GM19395 (cell line): Measurements from ENCODE around the gene EXOSC2.
"Not testable (repeated sequence)": the region's sequence is repeated elsewhere in the genome, so short reads cannot be mapped to it uniquely, and the experiment has no call there.

Source experiments
- ATAC-seq: cut with Tn5 transposase; IDR thresholded peaks from one replicate; pipeline ENCODE4 v1.9.1; 2021; ENCODE audit warnings: mild to moderate bottlenecking, moderate library complexity; ENCODE audit not compliant: unreplicated experiment

EXOSC2 gene

DNA sequence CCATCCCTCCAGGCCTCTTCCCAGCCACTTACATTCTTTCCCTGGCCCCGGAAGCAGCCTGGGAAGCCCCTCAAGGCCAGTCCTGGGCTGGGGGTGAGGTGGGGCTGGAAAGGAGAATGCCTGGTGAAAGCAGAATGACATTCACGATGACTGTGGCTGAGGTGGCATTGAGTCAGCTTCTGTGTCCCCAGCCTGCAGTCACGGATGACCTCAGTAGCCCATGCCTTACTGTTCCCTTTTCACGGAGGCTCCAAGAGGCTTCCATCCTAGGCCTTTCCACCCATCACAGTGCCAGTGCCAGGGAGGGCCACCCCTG lies 26.5 kb upstream of the EXOSC2 start:
- ATAC-seq: no peak

DNA sequence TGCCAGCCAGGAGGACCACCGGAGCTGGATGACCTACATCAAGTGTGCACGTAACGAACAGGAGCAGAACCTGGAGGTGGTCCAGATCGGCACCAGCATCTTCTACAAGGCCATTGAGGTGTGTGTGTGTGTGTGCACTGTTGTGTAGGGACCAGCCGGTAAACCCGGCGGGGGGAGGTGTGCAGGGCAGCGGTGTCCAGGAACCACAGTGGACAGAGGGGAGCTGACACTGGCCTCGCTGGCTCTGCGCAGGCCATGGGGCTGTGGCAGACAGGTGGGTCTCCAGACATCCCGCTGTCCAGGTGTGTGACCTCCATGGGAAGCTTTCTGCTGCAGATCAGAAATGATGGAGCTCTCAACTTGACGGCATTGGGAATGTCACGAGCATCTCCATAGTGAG lies 25.4 kb upstream of the EXOSC2 start:
- ATAC-seq: no peak

DNA sequence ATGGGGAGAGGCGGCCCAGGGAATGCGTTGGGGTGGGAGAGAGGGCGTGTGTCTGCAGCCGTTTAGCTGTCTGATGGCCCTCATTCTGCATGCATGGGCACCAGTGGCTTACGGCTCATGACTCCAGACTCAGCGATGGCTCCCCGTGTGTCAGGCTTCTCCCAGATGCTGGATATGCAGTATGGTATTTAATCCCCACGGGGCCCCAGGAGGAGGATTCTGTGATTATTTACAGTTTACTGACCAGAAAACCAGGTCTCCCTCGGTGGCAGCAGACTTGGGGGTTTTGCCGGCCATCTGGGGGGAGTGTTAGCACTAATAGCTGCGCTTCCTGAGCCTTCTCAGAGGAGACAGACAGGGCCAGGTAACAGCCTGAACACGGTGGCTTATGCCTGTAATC lies 24.9 kb upstream of the EXOSC2 start:
- no peak for ATAC-seq

DNA sequence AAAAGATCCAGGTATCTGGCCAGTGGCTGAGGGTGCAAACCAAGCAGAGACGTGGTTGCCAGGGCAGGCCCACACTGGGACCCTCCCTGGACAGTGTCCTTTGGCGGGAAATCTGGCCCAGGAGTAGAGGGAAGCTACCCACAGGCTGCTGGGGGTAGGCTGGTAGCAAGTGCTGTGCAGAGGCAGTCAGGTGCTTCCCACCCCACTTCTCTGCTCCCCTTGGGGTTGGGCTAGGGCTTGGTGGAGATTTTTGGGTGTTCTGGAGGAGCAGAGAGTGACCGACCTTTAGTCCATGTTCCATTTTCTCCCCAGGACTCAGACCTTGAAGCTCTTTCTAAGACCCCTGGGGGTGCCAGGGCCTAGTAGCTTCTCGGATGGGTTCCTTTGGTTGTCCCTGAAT lies 23.6 kb upstream of the EXOSC2 start:
- ATAC-seq: no peak

DNA sequence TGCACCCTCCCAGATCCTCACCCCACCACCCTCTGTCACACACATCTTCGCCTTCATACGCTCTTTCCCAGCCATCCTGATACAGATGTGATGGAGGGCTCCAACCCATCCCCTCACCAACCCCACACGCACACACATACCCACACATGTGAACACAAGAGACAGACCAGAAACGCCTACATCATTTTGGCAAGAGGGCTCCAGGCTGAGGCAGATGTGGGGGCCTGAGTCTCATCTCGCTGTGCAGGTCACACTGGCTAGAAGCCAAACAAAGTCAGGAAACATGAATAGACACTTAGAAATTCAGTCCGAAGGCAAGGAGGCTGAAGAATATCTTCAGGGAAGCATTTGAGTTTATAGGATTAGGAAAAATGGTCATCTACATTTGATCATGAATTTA lies 22.9 kb upstream of the EXOSC2 start:
- ATAC-seq: no peak

DNA sequence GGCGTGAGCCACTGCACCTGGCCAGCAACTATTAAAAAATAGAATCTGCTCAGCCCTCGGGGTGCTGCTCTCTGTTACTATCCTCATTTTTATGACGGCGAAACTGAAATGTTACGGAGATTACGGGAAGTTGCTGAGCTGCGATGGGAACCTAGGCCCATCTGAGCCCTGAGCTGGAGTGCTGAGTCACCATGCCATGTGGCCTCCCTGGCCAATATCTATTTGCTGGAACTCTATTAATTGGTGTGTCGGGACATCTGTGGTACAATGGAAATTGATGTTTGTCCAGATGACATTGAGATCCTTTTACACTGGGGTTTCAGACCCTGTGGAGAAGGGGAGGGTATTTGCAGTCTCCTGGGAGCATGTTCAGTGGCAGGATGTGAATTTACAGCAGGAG lies 21.1 kb upstream of the EXOSC2 start:
- ATAC-seq: no peak

DNA sequence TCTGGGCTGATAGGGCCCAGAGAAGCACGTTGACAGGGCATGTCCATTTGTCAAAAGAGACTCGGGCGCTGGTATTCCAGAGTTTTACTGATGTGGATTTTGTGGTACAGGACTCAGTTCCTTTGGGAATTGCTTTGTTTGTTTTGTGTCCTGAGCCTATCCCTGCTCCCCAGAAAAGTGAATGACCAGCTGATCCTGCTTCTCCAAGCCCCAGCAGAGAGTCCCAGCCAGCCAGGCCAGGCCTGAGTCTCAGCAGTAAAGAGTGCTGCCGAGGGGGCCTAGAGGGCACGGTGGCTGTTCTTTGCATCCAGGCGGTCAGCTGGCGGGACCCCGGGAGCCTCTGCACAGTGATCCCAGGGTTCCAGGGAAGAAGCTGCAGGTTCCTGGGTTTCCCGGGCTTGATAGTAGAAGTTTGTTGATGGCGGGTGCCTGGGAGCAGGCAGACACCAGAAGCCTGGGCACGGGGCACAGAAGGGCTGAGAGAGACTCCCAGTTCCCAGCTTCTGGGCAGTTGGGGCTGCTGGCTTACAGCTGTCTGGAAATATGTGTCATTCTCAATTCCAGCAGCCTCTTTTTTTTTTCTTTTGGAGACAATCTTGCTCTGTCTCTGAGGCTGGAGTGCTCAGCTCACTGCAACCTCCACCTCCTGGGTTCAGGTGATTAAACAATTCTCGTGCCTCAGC lies 20.5 kb upstream of the EXOSC2 start:
- ATAC-seq: no peak

DNA sequence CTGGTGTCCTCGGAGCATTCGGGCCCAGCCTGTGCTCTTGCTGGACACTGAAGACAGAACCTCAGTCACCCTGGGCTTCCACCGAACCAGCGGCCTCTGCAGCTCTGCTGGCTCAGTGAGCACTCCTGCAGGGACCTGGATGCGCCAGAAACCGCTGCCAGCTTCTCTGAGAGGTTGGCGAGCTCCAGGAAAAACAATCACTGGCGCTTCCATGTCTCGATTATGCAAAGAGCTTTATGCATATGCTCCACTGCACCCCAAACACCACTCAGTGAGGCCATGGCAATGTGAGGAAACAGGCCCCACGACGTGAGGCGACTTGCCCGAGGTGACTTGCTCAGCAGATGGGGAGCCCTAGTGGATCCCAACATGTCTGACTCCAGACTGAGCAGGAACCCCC lies 18.2 kb upstream of the EXOSC2 start:
- ATAC-seq: no peak

DNA sequence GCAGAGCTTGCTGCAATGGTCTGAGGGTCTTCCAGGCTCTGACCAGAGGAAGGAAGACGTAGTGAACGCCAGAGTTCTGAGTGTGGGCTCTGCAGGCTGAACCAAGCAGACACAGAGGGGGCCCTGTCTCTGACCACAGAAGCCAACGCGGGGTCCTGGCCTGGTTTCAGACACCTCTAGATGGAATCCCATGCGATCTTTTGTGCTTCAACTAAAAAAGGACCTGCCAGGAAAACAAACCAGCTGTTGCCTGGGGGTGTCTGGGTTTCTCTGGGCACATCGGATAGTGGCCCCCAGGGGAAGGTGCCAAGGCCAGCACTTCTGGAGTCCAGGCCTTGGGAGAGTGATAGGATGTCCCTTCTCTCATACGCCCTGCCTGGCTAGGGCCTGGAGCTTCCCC lies 16.3 kb upstream of the EXOSC2 start:
- ATAC-seq: no peak

DNA sequence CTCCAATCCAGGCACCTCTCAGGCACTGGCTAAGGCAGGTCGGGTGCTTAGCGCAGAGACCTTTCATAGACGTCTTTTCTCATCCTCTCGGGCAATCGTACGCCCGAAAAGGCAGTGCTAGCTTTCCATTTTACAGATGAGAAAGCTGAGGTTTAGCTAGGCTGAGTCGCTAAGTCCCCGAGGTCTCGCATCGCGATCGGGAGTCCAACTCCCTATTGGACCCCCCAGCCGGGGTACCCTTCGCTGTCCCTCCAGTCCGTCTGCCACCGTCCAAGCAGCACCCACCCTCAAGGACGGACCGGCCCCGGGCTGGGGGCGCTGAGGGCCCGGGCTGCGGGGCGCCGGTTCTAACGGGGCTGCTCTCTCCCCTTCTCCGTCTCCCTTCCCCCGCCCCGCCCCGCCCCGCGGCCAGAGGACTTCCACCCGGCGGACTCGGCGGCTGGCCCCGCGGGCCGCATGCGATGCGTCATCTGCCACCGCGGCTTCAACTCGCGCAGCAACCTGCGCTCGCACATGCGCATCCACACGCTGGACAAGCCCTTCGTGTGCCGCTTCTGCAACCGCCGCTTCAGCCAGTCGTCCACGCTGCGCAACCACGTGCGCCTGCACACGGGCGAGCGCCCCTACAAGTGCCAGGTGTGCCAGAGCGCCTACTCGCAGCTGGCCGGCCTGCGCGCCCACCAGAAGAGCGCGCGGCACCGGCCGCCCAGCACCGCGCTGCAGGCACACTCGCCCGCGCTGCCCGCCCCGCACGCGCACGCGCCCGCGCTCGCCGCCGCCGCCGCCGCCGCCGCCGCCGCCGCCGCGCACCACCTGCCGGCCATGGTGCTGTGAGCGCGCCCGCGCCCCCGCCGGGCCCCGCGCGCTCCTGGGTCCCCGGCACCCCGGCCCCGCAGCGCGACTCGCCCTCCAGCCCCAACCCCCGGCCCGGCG lies 12.5 kb upstream of the EXOSC2 start:
- no peak for ATAC-seq

DNA sequence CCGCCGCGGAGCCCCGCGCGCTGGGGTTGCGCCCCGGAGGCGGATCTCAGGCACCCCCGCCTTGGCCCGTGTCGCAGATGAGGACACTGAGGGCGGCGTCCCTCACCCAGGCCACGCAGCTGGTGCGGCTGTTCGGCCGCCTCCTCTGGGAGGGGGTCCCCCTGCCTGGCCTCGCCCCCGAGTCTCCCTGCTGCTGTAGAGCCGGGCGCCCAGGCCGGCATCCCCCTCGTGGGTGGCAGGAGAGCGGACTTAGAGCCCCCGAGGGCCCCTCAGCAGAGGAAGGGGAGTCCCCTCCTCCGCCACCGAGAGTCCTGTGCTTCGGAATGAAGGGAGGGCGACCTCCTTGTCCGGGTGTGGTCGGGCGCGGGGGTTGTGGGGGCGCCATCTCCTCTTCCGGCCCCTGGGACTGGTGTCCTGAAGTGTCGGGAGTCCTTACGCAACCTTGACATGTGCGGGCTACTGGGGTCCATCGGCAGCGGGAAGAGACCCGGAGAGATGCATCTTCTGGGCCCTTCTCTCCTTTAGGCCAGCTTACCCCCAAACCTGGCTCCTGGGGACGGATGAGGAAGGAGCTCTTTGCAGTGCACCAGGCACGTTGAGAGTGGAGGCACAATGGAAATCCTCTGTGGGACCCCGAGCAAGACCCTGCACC lies 11.7 kb upstream of the EXOSC2 start:
- no peak for ATAC-seq

DNA sequence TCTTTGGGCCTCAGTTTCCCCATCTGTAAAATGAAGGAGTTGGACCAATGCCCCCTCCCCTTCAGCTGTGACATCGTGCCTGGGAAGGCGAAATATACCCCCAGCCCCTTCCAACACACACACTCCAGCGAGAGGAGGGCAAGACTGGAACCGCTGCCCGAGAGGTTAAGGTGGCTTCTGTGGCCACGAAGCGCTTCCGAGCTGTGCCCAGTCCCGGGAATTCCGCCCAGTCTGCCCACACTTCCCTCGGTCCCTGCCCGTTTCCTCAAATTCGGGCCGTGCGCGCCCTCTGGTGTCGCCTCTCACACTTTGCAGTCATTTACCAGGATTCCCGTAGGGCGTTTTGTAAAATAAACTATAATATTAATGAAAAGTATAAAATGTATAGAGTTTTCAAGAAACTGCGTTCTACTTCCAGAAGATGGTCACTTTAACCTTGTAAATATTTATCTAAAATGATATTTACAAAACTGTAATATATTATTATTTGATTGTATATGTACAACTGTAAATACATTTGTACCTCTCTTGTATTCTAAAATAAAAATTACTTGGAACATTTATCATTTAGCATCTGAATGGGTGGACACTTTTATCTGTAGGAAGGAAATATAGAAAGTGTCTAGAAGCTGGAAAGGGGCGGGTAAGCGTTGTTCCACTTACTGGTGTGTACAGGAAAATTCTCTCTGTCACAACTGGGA lies 11.0 kb upstream of the EXOSC2 start:
- no peak for ATAC-seq

DNA sequence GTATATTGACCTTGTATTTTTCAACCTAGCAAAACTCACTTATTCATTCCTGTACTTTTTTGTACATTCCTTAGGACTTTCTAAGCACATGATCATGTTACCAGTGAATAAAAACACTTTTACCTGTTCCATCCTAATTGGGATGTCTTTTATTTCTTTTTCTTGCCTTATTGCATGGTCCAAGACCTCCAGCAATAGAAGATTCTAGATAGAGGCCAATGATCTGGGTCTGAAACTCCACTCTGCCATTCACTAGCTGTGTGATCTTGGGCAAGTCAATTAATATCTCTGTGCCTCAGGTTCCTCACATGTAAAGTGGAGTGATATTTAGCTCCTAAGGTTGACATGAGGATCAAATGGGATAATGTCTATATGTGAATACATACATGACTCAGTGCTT lies 8.5 kb upstream of the EXOSC2 start:
- ATAC-seq: no peak

DNA sequence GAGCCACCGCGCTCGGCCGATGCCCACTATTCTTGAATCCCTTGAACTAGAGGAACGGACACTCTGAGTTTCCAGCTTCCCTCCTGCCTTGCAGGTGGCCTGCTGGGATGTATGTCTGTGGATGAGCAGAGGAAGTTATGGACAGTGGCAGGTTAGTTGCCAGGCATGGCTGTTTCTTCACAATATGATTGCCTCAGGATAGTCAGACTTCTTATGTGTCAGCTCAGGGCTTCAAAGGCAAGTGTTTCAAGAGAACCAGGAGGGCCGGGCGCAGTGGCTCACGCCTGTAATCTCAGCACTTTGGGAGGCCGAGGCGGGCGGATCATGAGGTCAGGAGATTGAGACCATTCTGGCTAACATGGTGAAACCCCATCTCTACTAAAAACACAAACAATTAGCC lies 7.6 kb upstream of the EXOSC2 start:
- not testable (repeated sequence) for ATAC-seq

DNA sequence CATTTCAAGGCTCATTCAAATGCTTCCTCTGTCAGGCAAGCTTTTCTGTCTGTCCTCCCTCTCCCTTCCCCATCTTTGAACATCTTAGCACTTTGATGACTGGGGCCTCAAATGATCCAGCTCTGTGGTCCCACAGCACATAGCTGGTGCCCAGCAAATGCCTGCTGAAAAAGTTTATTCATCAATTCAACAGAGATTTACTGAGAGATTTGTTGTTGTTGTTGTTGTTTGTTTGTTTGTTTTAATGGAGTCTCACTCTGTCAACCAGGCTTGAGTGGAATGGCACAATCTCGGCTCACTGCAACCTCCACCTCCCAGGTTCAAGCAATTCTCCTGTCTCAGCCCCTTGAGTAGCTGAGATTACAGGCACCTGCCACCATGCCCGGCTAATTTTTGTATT lies 6.0 kb upstream of the EXOSC2 start:
- no peak for ATAC-seq

DNA sequence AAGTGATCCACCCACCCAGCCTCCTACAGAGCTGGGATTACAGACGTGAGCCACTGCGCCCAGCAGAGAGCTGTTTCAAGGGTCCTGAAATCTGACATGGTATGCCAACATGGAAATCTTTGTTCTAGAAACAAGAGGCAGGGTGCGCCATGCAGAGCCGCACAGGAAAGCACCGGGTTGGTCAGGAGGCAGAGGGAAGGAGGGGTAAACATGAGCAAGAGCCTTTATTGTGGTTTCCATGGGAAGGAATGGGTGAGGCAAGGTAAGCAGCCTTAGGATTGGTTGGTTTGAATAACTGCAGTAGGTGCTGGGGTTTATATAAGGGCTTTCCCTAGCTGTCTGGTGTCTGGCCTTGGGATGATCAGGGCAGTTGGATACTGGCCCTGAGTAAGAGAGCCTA lies 5.5 kb upstream of the EXOSC2 start:
- ATAC-seq: no peak

DNA sequence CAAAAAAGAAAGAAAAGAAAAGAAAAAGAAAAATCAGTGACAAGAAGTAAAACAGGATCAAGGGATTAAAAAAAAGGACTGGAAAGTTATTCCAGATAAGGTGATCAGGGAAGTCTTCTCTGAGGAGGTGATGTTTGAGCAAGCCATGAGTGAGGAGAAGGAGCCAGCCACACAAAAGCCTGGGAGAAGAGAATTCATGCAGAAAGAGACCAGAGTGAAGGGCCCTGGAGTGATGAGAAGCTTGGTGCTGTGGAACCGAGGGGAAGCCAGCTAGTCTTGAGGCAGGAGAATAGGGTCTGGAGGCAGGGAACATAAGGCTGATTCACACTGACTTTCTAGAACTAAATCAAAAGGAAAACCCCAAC lies 4.0 kb upstream of the EXOSC2 start:
- ATAC-seq: no peak

DNA sequence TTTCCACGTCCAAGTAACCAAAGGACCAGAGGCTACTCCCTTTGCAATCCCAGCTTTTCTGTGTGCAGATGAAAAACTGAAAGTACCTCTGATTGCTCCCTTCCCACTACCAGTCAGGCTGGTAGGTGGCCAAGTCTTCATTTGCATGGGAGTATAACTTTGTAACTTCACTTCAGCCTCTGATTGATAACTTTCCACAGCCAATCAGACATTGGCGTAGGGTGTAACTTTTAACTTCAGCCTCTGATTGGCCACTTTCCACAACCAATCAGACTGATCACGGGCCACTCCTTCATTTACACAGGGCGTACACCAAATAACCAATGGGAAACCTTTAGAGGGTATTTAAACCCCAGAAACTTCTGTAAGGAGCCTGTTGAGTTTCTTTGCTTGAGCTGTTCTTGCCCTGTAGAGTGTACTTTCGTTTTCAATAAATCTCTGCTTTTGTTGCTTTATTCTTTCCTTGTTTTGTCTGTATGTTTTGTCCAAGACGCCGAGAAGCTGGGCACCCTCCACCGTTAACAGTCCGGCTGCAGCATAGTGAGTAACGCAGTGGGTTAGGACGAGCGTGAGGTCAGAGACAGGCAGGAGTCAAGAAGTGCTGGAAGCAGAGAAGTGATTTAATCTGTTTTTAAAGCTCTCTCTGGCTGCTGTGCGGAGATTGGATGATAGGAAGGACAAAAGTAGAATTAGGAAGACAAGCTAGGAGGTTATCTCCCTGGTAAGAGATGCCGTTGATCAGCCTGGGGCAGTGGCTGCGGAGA lies 3.5 kb upstream of the EXOSC2 start:
- no peak for ATAC-seq

DNA sequence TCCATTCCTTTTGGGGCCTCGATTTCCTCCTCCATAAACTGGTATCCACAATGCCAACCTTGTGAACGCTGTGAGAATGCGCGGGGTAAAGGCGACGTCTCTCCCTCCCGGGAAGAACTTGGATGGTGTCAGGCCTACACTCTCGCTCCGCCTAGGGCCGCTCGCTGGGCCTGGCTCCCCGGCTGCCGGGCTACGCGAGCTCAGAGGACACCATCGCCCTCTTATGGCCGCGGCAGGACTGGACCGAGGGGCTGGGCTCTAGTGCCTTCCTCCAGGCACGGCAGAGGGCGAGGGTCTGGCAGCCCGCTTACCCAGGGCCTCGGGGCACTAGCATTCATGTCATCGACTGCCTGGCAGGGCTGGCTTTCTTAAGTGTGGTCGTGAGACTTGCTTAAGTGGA lies 1.3 kb upstream of the EXOSC2 start:
- no peak for ATAC-seq

DNA sequence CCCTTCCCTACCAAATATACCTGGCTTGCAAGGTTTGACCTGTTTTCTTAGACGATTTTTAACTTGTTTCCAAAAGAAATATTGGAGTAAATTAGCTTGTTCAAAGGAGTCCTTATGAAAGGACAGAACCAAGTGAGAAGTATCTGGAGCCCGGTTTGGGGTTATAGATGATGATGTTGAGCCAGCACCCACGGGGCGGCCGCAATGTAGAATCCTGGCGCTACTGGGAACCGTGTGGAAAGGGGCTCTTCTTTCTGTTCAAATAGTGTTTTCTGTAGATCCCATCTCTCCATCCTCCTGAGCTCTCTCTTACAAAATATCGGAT lies 517 bp upstream of the EXOSC2 start:
- no peak for ATAC-seq

DNA sequence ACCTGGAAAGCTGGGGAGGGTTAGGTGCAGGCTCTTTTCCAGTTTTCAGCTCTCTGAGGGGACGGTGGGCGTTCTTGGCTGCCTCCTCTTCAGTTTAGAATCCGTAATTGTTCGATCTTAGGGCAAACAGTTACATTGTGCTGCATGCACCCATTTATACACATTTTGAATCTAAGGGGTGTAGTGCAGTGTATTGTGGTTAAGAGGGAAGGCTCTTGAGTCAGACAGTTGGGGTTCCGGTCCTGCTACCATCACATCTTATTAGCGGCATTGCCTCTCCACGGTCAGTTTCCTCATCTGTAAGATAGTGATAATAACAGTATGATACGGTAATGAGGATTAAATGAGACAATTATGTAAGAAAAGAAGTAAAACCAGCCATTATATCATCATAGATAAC lies 625 bp downstream of the EXOSC2 start:
- ATAC-seq: no peak
